Smooth muscle cell (in vitro differentiated cells): ENCODE data around the gene TMOD2. TPM values are rescaled to one million over a fixed set of nuclear protein-coding genes. Genes with fewer than 3 reads are reported as not detected.

Experiments used
- DNase-seq: peaks from one replicate; lab custom pipeline; 2025; ENCODE audit not compliant: unreplicated experiment; lab: John Stamatoyannopoulos, UW
- H2AFZ ChIP-seq: fragments of 200-600 bp; sonication (generic); 2 replicates; pipeline ENCODE4 v1.6.0; 2016; ENCODE audit warnings: antibody characterized with exemption, low read depth, mild to moderate bottlenecking
- H3F3A ChIP-seq: fragments of 200-600 bp; sonication (generic); 2 replicates; pipeline ENCODE4 v1.6.0; 2017; ENCODE audit warnings: antibody characterized with exemption, low read depth
- H3K27ac ChIP-seq: fragments of 200-600 bp; sonication (generic); 2 replicates; pipeline ENCODE4 v1.5.1; 2016; ENCODE audit warnings: low read depth, mild to moderate bottlenecking
- H3K27me3 ChIP-seq: fragments of 200-600 bp; sonication (generic); 2 replicates; pipeline ENCODE4 v1.6.1; 2016; ENCODE audit warnings: low read depth, mild to moderate bottlenecking
- H3K36me3 ChIP-seq: fragments of 200-600 bp; sonication (generic); 2 replicates; pipeline ENCODE4 v1.5.1; 2016; ENCODE audit warnings: low read depth
- H3K4me1 ChIP-seq: fragments of 200-600 bp; sonication (generic); 2 replicates; pipeline ENCODE4 v1.5.1; 2016; ENCODE audit warnings: low read depth
- H3K4me2 ChIP-seq: fragments of 200-600 bp; sonication (generic); 2 replicates; pipeline ENCODE4 v1.6.0; 2016; ENCODE audit warnings: mild to moderate bottlenecking
- H3K4me3 ChIP-seq: fragments of 200-600 bp; sonication (generic); 2 replicates; pipeline ENCODE4 v1.5.1; 2016; ENCODE audit warnings: mild to moderate bottlenecking
- H3K79me2 ChIP-seq: fragments of 200-600 bp; sonication (generic); 2 replicates; pipeline ENCODE4 v1.6.0; 2016; ENCODE audit warnings: low read depth, mild to moderate bottlenecking
- H3K9ac ChIP-seq: fragments of 200-600 bp; sonication (generic); 2 replicates; pipeline ENCODE4 v1.6.0; 2016; ENCODE audit warnings: low read depth
- H3K9me3 ChIP-seq: fragments of 200-600 bp; sonication (generic); replicated peaks from 2 replicates; pipeline ENCODE4 v1.5.1; 2016; ENCODE audit warnings: low read depth
- H4K20me1 ChIP-seq: fragments of 200-600 bp; sonication (generic); 2 replicates; pipeline ENCODE4 v1.6.0; 2016; ENCODE audit warnings: low read depth
- CTCF ChIP-seq: fragments of 200-600 bp; sonication (generic); IDR thresholded peaks from 2 replicates; pipeline ENCODE4 v1.5.1; 2017; ENCODE audit warnings: borderline replicate concordance, mild to moderate bottlenecking, antibody characterized with exemption; ENCODE audit not compliant: insufficient read depth, poor library complexity, severe bottlenecking
- WGBS: methylation state at CpG from one replicate; pipeline ENCODE4 v1.1.7; 2016; ENCODE audit warnings: low lambda C conversion rate; 5-methylcytosine and 5-hydroxymethylcytosine counted together
- polyA plus RNA-seq: library from polyadenylated mRNA; unstranded; fragments of >200 nt; fragmentation: Nextera tagmentation; extraction: Ambion mirVana; gene quantifications from 2 replicates; pipeline ENCODE4 v1.2.1, GENCODE V29; 2016
- total RNA-seq: library from RNA; depleted of rRNA; stranded (reverse); fragments of >200 nt; gene quantifications from 2 replicates; pipeline ENCODE4 v1.2.3, GENCODE V29; 2014

The TMOD2 gene
- total and polyA plus RNA-seq, 2 experiments from 2014 or later: 1.5 to 4.2 TPM

- Histone ChIP-seq H3K9me3 (no peaks in the 10 kb centered on the region), H3K36me3 (no peaks in the 10 kb centered on the region), H3K79me2 (no peaks in the 10 kb centered on the region), H4K20me1 (no peaks in the 10 kb centered on the region), H3K27ac (no peak overlapping the region), H3K4me2 (no peak overlapping the region), H3K9ac (no peak overlapping the region), H3F3A (no peaks in the 10 kb centered on the region), H2AFZ (no peak overlapping the region), H3K27me3 (no peaks in the 10 kb centered on the region), H3K4me3 (no peak overlapping the region), H3K4me1 (no peaks in the 10 kb centered on the region)
- 96% methylated on average over 1 of the region's 1 CpG for WGBS
- no peak for DNase-seq
- TF ChIP-seq CTCF: no peak
These were observed 36.5 kb upstream of the TMOD2 start for GRCh38 chr15:51714911-51715310.

GRCh38 chr15:51718219-51718618 lies 33.2 kb upstream of the TMOD2 start:
- H3K27ac ChIP-seq: no peak overlapping the region
- peaks cover 3% of the 10 kb centered on the region for H3F3A ChIP-seq
- no peak for DNase-seq
- H3K79me2 ChIP-seq: no peaks in the 10 kb centered on the region
- H3K4me3 ChIP-seq: no peak overlapping the region
- no peak for TF ChIP-seq CTCF
- H3K9ac ChIP-seq: no peak overlapping the region
- H3K9me3 ChIP-seq: no peaks in the 10 kb centered on the region
- H3K36me3 ChIP-seq: no peaks in the 10 kb centered on the region
- H3K4me2 ChIP-seq: no peak overlapping the region
- no peaks in the 10 kb centered on the region for H4K20me1 ChIP-seq
- WGBS: 13% methylated on average over 4 of the region's 4 CpGs
- no peaks in the 10 kb centered on the region for H3K27me3 ChIP-seq
- H2AFZ ChIP-seq: no peak overlapping the region
- H3K4me1 ChIP-seq: no peaks in the 10 kb centered on the region

DNA sequence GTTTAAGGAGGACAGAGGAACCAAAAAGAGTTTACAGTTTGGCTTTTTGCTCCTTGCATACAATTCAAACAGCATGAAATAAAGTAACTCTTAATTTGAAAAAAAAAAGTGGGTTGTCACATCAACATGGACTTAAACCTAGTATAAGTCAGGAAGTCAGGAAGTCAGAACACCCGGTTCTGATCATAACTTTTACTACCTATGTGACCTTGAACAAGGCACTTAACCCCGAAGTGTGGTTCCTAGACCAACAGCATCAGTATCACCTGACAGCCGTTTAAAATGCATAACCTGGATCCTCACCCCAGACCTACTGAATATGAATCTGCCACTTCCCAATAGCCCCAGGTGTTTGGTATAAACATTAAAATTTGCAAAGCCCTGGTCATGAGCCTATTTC lies 32.7 kb upstream of the TMOD2 start:
- H3K27me3 ChIP-seq: no peaks in the 10 kb centered on the region
- no peak for TF ChIP-seq CTCF
- H3K27ac ChIP-seq: no peak overlapping the region
- H3K4me2 ChIP-seq: no peak overlapping the region
- no peak overlapping the region for H2AFZ ChIP-seq
- H3F3A ChIP-seq: peaks cover 3% of the 10 kb centered on the region
- H3K36me3 ChIP-seq: no peaks in the 10 kb centered on the region
- H3K9me3 ChIP-seq: no peaks in the 10 kb centered on the region
- WGBS: 87% methylated on average over 3 of the region's 3 CpGs
- no peaks in the 10 kb centered on the region for H3K4me1 ChIP-seq
- DNase-seq: no peak
- H4K20me1 ChIP-seq: no peaks in the 10 kb centered on the region
- H3K79me2 ChIP-seq: no peaks in the 10 kb centered on the region
- H3K4me3 ChIP-seq: no peak overlapping the region
- no peak overlapping the region for H3K9ac ChIP-seq

DNA sequence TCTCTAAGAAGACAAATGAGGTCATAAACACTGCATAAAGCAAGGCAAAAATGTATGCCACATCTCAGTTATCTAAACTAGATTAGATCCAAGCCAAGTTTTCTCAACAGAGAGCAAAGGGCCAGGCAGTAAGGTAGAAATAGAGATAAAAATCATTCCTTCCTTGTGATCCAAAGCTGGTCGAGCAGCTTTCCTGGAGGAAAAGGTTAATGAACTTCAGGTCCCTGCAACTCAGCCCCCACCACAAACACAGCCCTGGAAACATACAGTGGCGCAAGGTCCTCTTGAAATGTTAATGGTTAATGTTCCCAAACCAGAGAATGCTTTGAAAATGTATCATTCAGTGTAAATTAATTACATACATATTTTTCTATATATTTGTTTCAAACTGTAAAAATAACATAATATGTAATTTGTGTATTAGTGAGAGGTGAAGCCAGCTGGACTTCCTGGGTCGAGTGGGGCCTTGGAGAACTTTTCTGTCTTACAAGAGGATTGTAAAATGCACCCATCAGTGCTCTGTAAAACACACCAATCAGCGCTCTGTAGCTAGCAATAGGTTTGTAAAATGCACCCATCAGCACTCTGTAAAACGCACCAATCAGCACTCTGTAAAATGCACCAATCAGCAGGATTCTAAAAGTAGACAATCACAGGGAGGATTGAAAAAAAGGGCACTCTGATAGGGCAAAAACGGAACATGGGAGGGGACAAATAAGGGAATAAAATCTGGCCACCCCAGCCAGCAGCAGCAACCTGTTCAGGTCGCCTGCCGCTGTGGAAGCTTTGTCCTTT lies 31.0 kb upstream of the TMOD2 start:
- Histone ChIP-seq H3K4me1 (peaks cover 13% of the 10 kb centered on the region), H3K36me3 (no peaks in the 10 kb centered on the region), H3K4me3 (no peak overlapping the region), H3K79me2 (no peaks in the 10 kb centered on the region), H3K9ac (no peak overlapping the region), H3K27ac (no peak overlapping the region), H3K27me3 (no peaks in the 10 kb centered on the region), H3K9me3 (no peaks in the 10 kb centered on the region), H4K20me1 (no peaks in the 10 kb centered on the region), H3F3A (peaks cover 12% of the 10 kb centered on the region), H3K4me2 (no peak overlapping the region), H2AFZ (no peak overlapping the region)
- no peak for DNase-seq
- TF ChIP-seq CTCF: no peak
- WGBS: 82% methylated on average over 8 of the region's 8 CpGs
